SK-N-SH (cell line): ENCODE results near the gene CAPN5. TPM values are rescaled to one million over a fixed set of nuclear protein-coding genes. Genes with fewer than 3 reads are reported as not detected.

ENCODE experiments used
- CTCF ChIA-PET: fragments of 300-600, 350-600 bp; formaldehyde crosslinking; extraction: SDS; loops from one replicate; lab custom pipeline; 2021; lab: Yijun Ruan, JAX
- POLR2A ChIA-PET: fragments of 350-600 bp; sonication (Branson Sonifier 250); formaldehyde crosslinking; extraction: SDS; loops from one replicate; lab custom pipeline; 2020; ENCODE audit warnings: antibody characterized with exemption, inconsistent platforms; lab: Yijun Ruan, JAX
- DNase-seq: peaks from one replicate; pipeline ENCODE4 v3.0.0; 2012
- H2AFZ ChIP-seq: fragments of 200-600 bp; sonication (generic); 2 replicates; pipeline ENCODE4 v1.8.1; 2016; ENCODE audit warnings: antibody characterized with exemption, mild to moderate bottlenecking, low read depth
- H3F3A ChIP-seq: fragments of 200-600 bp; sonication (generic); replicated peaks from 2 replicates; pipeline ENCODE3; 2016; ENCODE audit warnings: antibody characterized with exemption, mild to moderate bottlenecking; ENCODE audit not compliant: insufficient read depth
- H3K27ac ChIP-seq, 2 experiments: fragments of 200-500 bp in 1 of 2; fragments of 200-600 bp in 1 of 2; sonication (Bioruptor generic) in 1 of 2; sonication (generic), shearing (Covaris generic) in 1 of 2; 2 replicates each; pipeline versions ENCODE4 v1.5.1 to v1.6.1; 2014 to 2016; ENCODE audit warnings: low read depth in 2 of 2, inconsistent platforms in 1 of 2, low read length in 1 of 2, mild to moderate bottlenecking in 1 of 2, mixed read lengths in 1 of 2
- H3K27me3 ChIP-seq: fragments of 200-600 bp; sonication (generic), shearing (Covaris generic); 2 replicates; pipeline ENCODE4 v1.6.1; 2016; ENCODE audit warnings: mixed run types; ENCODE audit not compliant: insufficient read depth
- H3K36me3 ChIP-seq, 2 experiments: fragments of 200-500 bp in 1 of 2; fragments of 200-600 bp in 1 of 2; sonication (Bioruptor generic) in 1 of 2; sonication (generic) in 1 of 2; replicated peaks in 1 of 2; 2 replicates each; pipeline versions ENCODE3 to v1.5.1; 2014 to 2016; ENCODE audit warnings: low read length in 1 of 2, mild to moderate bottlenecking in 1 of 2; ENCODE audit not compliant: insufficient read depth in 2 of 2, control insufficient read depth in 1 of 2
- H3K4me1 ChIP-seq, 2 experiments: fragments of 200-500 bp in 1 of 2; fragments of 200-600 bp in 1 of 2; sonication (Bioruptor generic) in 1 of 2; sonication (generic), shearing (Covaris generic) in 1 of 2; 2 replicates each; pipeline versions ENCODE4 v1.5.1 to v1.6.1; 2014 to 2016; ENCODE audit warnings: low read depth in 1 of 2, low read length in 1 of 2, mixed run types in 1 of 2; ENCODE audit not compliant: insufficient read depth in 2 of 2, control insufficient read depth in 1 of 2
- H3K4me2 ChIP-seq: fragments of 200-600 bp; sonication (generic), shearing (Covaris generic); 2 replicates; pipeline ENCODE4 v1.6.1; 2017; ENCODE audit warnings: mixed run types
- H3K4me3 ChIP-seq, 2 experiments: fragments of 200-500 bp in 1 of 2; fragments of 200-600 bp in 1 of 2; sonication (Bioruptor generic) in 1 of 2; sonication (generic), shearing (Covaris generic) in 1 of 2; 2 replicates each; pipeline versions ENCODE4 v1.5.1 to v1.8.1; 2014 to 2016; ENCODE audit warnings: low read depth in 2 of 2, inconsistent platforms in 1 of 2, low read length in 1 of 2, mild to moderate bottlenecking in 1 of 2, mixed read lengths in 1 of 2, moderate library complexity in 1 of 2
- H3K79me2 ChIP-seq: fragments of 200-600 bp; sonication (generic); 2 replicates; pipeline ENCODE4 v1.8.1; 2017; ENCODE audit warnings: mild to moderate bottlenecking; ENCODE audit not compliant: insufficient read depth
- H3K9ac ChIP-seq: fragments of 200-600 bp; sonication (generic); 2 replicates; pipeline ENCODE4 v1.6.1; 2017; ENCODE audit warnings: mixed run types
- H3K9me2 ChIP-seq: fragments of 200-600 bp; sonication (generic); 2 replicates; pipeline ENCODE4 v1.6.1; 2017; ENCODE audit warnings: mixed run types
- H3K9me3 ChIP-seq: fragments of 200-600 bp; sonication (generic); 2 replicates; pipeline ENCODE4 v1.6.1; 2017; ENCODE audit warnings: mixed run types, mild to moderate bottlenecking, moderate library complexity
- H4K20me1 ChIP-seq: fragments of 200-600 bp; sonication (generic); 2 replicates; pipeline ENCODE4 v1.6.1; 2017; ENCODE audit warnings: mild to moderate bottlenecking, mixed run types; ENCODE audit not compliant: insufficient read depth
- FOXM1 ChIP-seq: IDR thresholded peaks from 2 replicates; pipeline ENCODE4 v1.4.0; 2012; ENCODE audit warnings: low read depth, mild to moderate bottlenecking
- GABPA ChIP-seq: IDR thresholded peaks from 2 replicates; pipeline ENCODE4 v1.4.0; 2012; ENCODE audit warnings: low read depth, mild to moderate bottlenecking
- JUND ChIP-seq: IDR thresholded peaks from 2 replicates; pipeline ENCODE4 v1.4.0; 2012
- MAX ChIP-seq: IDR thresholded peaks from 2 replicates; pipeline ENCODE4 v1.4.0; 2012; ENCODE audit warnings: low read depth
- NFIC ChIP-seq: IDR thresholded peaks from 2 replicates; pipeline ENCODE4 v1.4.0; 2012; ENCODE audit warnings: borderline replicate concordance
- PBX3 ChIP-seq: IDR thresholded peaks from 2 replicates; pipeline ENCODE4; 2012
- POLR2AphosphoS5 ChIP-seq: IDR thresholded peaks from 2 replicates; pipeline ENCODE4 v1.6.1; 2012; ENCODE audit warnings: low read depth, low read length
- RXRA ChIP-seq: IDR thresholded peaks from 2 replicates; pipeline ENCODE4 v1.4.0; 2012; ENCODE audit warnings: low read depth, mild to moderate bottlenecking, borderline replicate concordance
- SIN3A ChIP-seq: IDR thresholded peaks from 2 replicates; pipeline ENCODE4 v1.6.1; 2012; ENCODE audit warnings: low read depth, mild to moderate bottlenecking, low read length, moderate library complexity, borderline replicate concordance
- SMC3 ChIP-seq: IDR thresholded peaks from 2 replicates; pipeline ENCODE4 v1.6.1; 2012; ENCODE audit warnings: low read depth, low read length, improper control_type of control experiment
- TAF1 ChIP-seq: IDR thresholded peaks from 2 replicates; pipeline ENCODE4 v1.6.1; 2012; ENCODE audit warnings: low read depth, mild to moderate bottlenecking, low read length, moderate library complexity, borderline replicate concordance
- TCF12 ChIP-seq: IDR thresholded peaks from 2 replicates; pipeline ENCODE4 v1.4.0; 2012
- YY1 ChIP-seq: IDR thresholded peaks from 2 replicates; pipeline ENCODE4 v1.4.0; 2012; ENCODE audit warnings: low read depth, mild to moderate bottlenecking
- ZBTB33 ChIP-seq: IDR thresholded peaks from 2 replicates; pipeline ENCODE4 v1.4.0; 2012; ENCODE audit warnings: low read depth, borderline replicate concordance
- WGBS: methylation state at CpG from one replicate; pipeline ENCODE4 v1.1.6; 2017; ENCODE audit warnings: low lambda C conversion rate; 5-methylcytosine and 5-hydroxymethylcytosine counted together
- polyA plus RNA-seq, 3 experiments: library from polyadenylated mRNA; depleted of rRNA; stranded (reverse); fragments of >200 nt; gene quantifications; 2 replicates each; pipeline ENCODE4 v1.2.3, GENCODE V29; 2012
- TF ChIP-seq, protein P1 (sequence below): fragments of 150-350 bp; IDR thresholded peaks from 2 replicates; pipeline ENCODE4 v1.6.1; 2016; ENCODE audit warnings: mild to moderate bottlenecking, low read depth, low read length
- TF ChIP-seq, protein P2 (sequence below): IDR thresholded peaks from 2 replicates; pipeline ENCODE4 v1.4.0; 2012; ENCODE audit warnings: low read depth, borderline replicate concordance

CAPN5 gene
- polyA plus RNA-seq, 1 of the 3 experiments (the other 2 are of a cell fraction), result 33.1 TPM

DNA sequence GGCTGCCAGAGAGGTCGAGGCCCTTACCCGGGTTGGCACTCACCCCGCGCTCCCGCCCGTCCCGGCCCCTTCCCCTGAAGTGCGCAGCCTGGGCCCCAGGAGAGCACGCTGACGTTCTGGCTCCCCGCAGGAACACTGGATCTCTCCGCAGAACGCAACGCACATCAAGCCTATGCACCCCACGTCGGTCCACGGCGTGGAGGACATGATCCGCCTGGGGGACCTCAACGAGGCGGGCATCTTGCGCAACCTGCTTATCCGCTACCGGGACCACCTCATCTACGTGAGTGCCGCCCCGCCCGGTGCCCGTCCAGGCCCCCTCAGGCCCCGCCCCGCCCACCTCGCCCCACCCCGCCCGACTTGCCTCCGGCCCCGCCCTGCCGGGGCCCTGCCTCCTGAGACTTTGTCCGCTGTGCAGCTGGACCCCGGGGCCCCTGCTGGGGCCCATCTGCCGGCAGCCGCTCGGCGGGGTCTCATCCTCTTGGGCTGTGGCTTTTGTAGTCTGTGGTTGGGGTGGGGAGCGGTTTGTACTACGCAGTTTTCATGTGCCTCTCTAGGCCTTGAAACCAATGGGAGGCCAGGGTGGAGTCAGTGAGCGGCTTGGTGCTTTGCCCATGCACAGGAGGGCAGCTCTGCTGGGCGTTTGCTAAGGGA, 81.0 kb downstream of the CAPN5 start:
- Histone ChIP-seq H3K27me3 (no peaks in the 10 kb centered on the region), H3K9me3 (no peaks in the 10 kb centered on the region), H3F3A (no peaks in the 10 kb centered on the region), H3K4me3 (no peak overlapping the region), H3K27ac (no peak overlapping the region)
- no peak for DNase-seq
- CTCF ChIA-PET, result interaction anchor here (1.0 to 2.9 kb wide), 4 partner anchors 16 to 401 kb away, joined by 3 to 17 read pairs (median 6); partner anchors contain the start of gene MYO7A
- POLR2A ChIA-PET, result no interaction called here
- no peak for TF ChIP-seq ZBTB33
- TF ChIP-seq POLR2AphosphoS5, result no peak
- no peak for TF ChIP-seq JUND
- no peak for TF ChIP-seq FOXM1
- TF ChIP-seq NFIC, result no peak
- no peak for TF ChIP-seq SMC3
- TF ChIP-seq TAF1, result no peak
- TF ChIP-seq, all 33 proteins: peak for 0
- H3K9me2 ChIP-seq, result no peaks in the 10 kb centered on the region
- no peaks in the 10 kb centered on the region for H3K36me3 ChIP-seq
- H2AFZ ChIP-seq, result no peak overlapping the region
- no peaks in the 10 kb centered on the region for H4K20me1 ChIP-seq
- peaks cover 0 to 23% of the 10 kb centered on the region in 2 experiments; a peak in 1 of 4 replicates for H3K4me1 ChIP-seq
- WGBS, result 91% methylated on average over 29 of the region's 47 CpGs
- H3K79me2 ChIP-seq, result no peaks in the 10 kb centered on the region
- H3K9ac ChIP-seq, result no peak overlapping the region
- no peak overlapping the region for H3K4me2 ChIP-seq

- Histone ChIP-seq H3K27ac (no peak overlapping the region), H2AFZ (no peak overlapping the region), H4K20me1 (no peaks in the 10 kb centered on the region), H3K9ac (no peak overlapping the region), H3K79me2 (no peaks in the 10 kb centered on the region), H3K36me3 (no peaks in the 10 kb centered on the region), H3F3A (no peaks in the 10 kb centered on the region), H3K9me3 (no peaks in the 10 kb centered on the region), H3K4me3 (no peak overlapping the region), H3K27me3 (no peaks in the 10 kb centered on the region), H3K4me1 (peaks cover 0 to 20% of the 10 kb centered on the region in 2 experiments; a peak in 1 of 4 replicates), H3K4me2 (no peak overlapping the region), H3K9me2 (no peaks in the 10 kb centered on the region)
- ChIA-PET POLR2A (no interaction called here), CTCF (interaction anchor here (1.0 to 4.1 kb wide), 5 partner anchors 18 to 399 kb away, joined by 3 to 17 read pairs (median 15); partner anchors contain the start of gene MYO7A)
- TF ChIP-seq GABPA, result no peak
- TF ChIP-seq YY1, result no peak
- TF ChIP-seq, protein P1, sequence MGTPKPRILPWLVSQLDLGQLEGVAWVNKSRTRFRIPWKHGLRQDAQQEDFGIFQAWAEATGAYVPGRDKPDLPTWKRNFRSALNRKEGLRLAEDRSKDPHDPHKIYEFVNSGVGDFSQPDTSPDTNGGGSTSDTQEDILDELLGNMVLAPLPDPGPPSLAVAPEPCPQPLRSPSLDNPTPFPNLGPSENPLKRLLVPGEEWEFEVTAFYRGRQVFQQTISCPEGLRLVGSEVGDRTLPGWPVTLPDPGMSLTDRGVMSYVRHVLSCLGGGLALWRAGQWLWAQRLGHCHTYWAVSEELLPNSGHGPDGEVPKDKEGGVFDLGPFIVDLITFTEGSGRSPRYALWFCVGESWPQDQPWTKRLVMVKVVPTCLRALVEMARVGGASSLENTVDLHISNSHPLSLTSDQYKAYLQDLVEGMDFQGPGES, result no peak
- TF ChIP-seq FOXM1, result no peak
- TF ChIP-seq PBX3, result no peak
- no peak for TF ChIP-seq SIN3A
- TF ChIP-seq TCF12, result no peak
- no peak for TF ChIP-seq POLR2AphosphoS5
- TF ChIP-seq RXRA, result no peak
- TF ChIP-seq, protein P2, sequence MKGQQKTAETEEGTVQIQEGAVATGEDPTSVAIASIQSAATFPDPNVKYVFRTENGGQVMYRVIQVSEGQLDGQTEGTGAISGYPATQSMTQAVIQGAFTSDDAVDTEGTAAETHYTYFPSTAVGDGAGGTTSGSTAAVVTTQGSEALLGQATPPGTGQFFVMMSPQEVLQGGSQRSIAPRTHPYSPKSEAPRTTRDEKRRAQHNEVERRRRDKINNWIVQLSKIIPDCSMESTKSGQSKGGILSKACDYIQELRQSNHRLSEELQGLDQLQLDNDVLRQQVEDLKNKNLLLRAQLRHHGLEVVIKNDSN, result no peak
- TF ChIP-seq MAX, result no peak
- TF ChIP-seq TAF1, result no peak
- no peak for DNase-seq
- 100% methylated on average over 2 of the region's 8 CpGs for WGBS
Observed at GRCh38 chr11:77148963-77149715, 82.4 kb downstream of the CAPN5 start.
